IPS DF 19.7 (cell line): ENCODE results near the gene KRT16.
"Not testable (repeated sequence)": the region's sequence is repeated elsewhere in the genome, so short reads cannot be mapped to it uniquely, and the experiment has no call there.

Source experiments
- DNase-seq: peaks from one replicate; pipeline ENCODE4 v3.0.0-alpha.2; 2013; ENCODE audit warnings: low read depth, low spot score

Gene KRT16

GRCh38 chr17:41612376-41613160, at the start of gene KRT16:
TSS of gene KRT16 (minus strand) at chr17:41612767. CDS start at chr17:41612688, 79 bp downstream.
- DNase-seq: not testable (repeated sequence)

- DNase-seq: no peak
These were observed 47.7 kb upstream of the KRT16 start for GRCh38 chr17:41660221-41660711.

- DNase-seq: no peak
These were observed 47.1 kb upstream of the KRT16 start for GRCh38 chr17:41659427-41660212.

GRCh38 chr17:41658846-41659245, 46.3 kb upstream of the KRT16 start:
- DNase-seq: no peak

- DNase-seq: no peak
These were observed 45.4 kb upstream of the KRT16 start for GRCh38 chr17:41657936-41658335.

GRCh38 chr17:41657176-41657754, 44.7 kb upstream of the KRT16 start:
- DNase-seq: no peak

- no peak for DNase-seq
These were observed 43.9 kb upstream of the KRT16 start for GRCh38 chr17:41656249-41657023.

GRCh38 chr17:41655611-41656111, 43.1 kb upstream of the KRT16 start:
- DNase-seq: no peak

GRCh38 chr17:41654678-41655607, 42.4 kb upstream of the KRT16 start:
- no peak for DNase-seq

GRCh38 chr17:41653892-41654677, 41.5 kb upstream of the KRT16 start:
- no peak for DNase-seq

- no peak for DNase-seq
These were observed 40.9 kb upstream of the KRT16 start for GRCh38 chr17:41653421-41653820.

GRCh38 chr17:41652461-41652970, 39.9 kb upstream of the KRT16 start:
- no peak for DNase-seq

GRCh38 chr17:41651625-41652460, 39.3 kb upstream of the KRT16 start:
- no peak for DNase-seq

- no peak for DNase-seq
These were observed 38.4 kb upstream of the KRT16 start for GRCh38 chr17:41650794-41651624.

- DNase-seq: no peak
These were observed 37.5 kb upstream of the KRT16 start for GRCh38 chr17:41649923-41650519.

GRCh38 chr17:41648411-41649195, 36.0 kb upstream of the KRT16 start:
- no peak for DNase-seq
